Esophagus muscularis mucosa (tissue), 4 donors: ENCODE results near the gene MCAT. TPM values are rescaled to one million over a fixed set of nuclear protein-coding genes. Genes with fewer than 3 reads are reported as not detected.

Experiments
- DNase-seq: peaks from one replicate; pipeline ENCODE4 v3.0.0-alpha.2; 2017; ENCODE audit errors: extremely low spot score
- H3K27ac ChIP-seq, 4 donors: fragments of 200-600 bp; sonication (generic); replicated peaks in 1 of 4; 1 replicate in 3 of 4; 2 replicates in 1 of 4; pipeline ENCODE4 v1.5.1; 2016 to 2019; ENCODE audit warnings: mild to moderate bottlenecking in 1 of 4
- H3K27me3 ChIP-seq, 4 donors: fragments of 200-600 bp; sonication (generic); one replicate each; pipeline versions ENCODE4 v1.5.1 to v1.6.0; 2016 to 2019
- H3K36me3 ChIP-seq, 4 donors: fragments of 200-600 bp; sonication (generic); one replicate each; pipeline ENCODE4 v1.5.1; 2016 to 2019
- H3K4me1 ChIP-seq, 4 donors: fragments of 200-600 bp; sonication (generic); one replicate each; pipeline ENCODE4 v1.5.1; 2016 to 2019
- H3K4me3 ChIP-seq, 4 donors: fragments of 200-600 bp; sonication (generic); 1 replicate in 2 of 4; 2 replicates in 2 of 4; pipeline ENCODE4 v1.5.1; 2016 to 2019; ENCODE audit warnings: mild to moderate bottlenecking in 4 of 4, moderate library complexity in 1 of 4
- H3K9me3 ChIP-seq, 4 donors: fragments of 200-600 bp; sonication (generic); 1 replicate in 3 of 4; 2 replicates in 1 of 4; pipeline ENCODE4 v1.5.1; 2016 to 2019
- CTCF ChIP-seq, 3 experiments: fragments of 200-600 bp in 2 of 3; fragments of 450-650 bp in 1 of 3; sonication (generic) in 2 of 3; IDR thresholded peaks; one replicate each; pipeline ENCODE4 v1.5.1; 2017 to 2019; ENCODE audit warnings: antibody characterized with exemption in 3 of 3, mild to moderate bottlenecking in 2 of 3, moderate library complexity in 1 of 3
- EP300 ChIP-seq: sonication (generic); formaldehyde crosslinking; IDR thresholded peaks from one replicate; pipeline ENCODE4 v1.6.1; 2017; ENCODE audit warnings: antibody characterized with exemption
- POLR2A ChIP-seq: fragments of 450-650 bp; IDR thresholded peaks from one replicate; pipeline ENCODE4 v1.6.1; 2017; ENCODE audit warnings: antibody characterized with exemption, moderate library complexity, mild to moderate bottlenecking, low read depth
- POLR2AphosphoS5 ChIP-seq, 2 donors: sonication (generic); formaldehyde crosslinking; IDR thresholded peaks; one replicate each; pipeline ENCODE4 v1.6.1; 2017; ENCODE audit warnings: antibody characterized with exemption in 2 of 2
- WGBS: methylation state at CpG from one replicate; pipeline ENCODE4 v1.1.5; 2018; 5-methylcytosine and 5-hydroxymethylcytosine counted together
- intact Hi-C: fragments of 100-400 bp; cut with DNase I; formaldehyde crosslinking; loops from one replicate; pipeline ENCODE4 v1.15.1; 2023
- total RNA-seq, 4 donors: library from RNA; depleted of rRNA; stranded (reverse); fragments of >200 nt; gene quantifications; one replicate each; pipeline versions ENCODE4 v1.1.0 to v1.2.1, GENCODE V29; 2016

Gene MCAT
- total RNA-seq, 4 donors from 2014 or later: 15.8 to 32.1 (median 22.7) TPM

- WGBS: 1% methylated on average over 37 of the region's 87 CpGs
- H3K4me1 ChIP-seq: peaks cover 16 to 37% (median 25%) of the 10 kb centered on the region in 4 donors
- TF ChIP-seq POLR2AphosphoS5 (IDR thresholded peaks at IDR 0.05) (no peak), CTCF (IDR thresholded peaks at IDR 0.05) (no peak), EP300 (no peak), POLR2A (no peak)
- no peaks in the 10 kb centered on the region for H3K27me3 ChIP-seq
- H3K9me3 ChIP-seq: no peaks in the 10 kb centered on the region
- DNase-seq: no peak
- H3K4me3 ChIP-seq: peak within 1 kb of the TSS; percentile 81 to 90 (median 83)
- intact Hi-C loops: no loop called here
- H3K27ac ChIP-seq: peak within 1 kb of the TSS; percentile 85 to 94 (median 87)
- H3K36me3 ChIP-seq: peaks cover 0 to 14% (median 7%) of the 10 kb centered on the region in 4 donors
These were observed 43.3 kb upstream of the MCAT start, which contains the start of gene TTLL12 for GRCh38 chr22:43186272-43187170. TSS of gene TTLL12 (minus strand) at chr22:43187134. CDS start at chr22:43187069, 65 bp downstream.

GRCh38 chr22:43185860-43186261 lies 42.7 kb upstream of the MCAT start:
- 19% methylated on average over 12 of the region's 12 CpGs for WGBS
- H3K9me3 ChIP-seq: no peaks in the 10 kb centered on the region
- TF ChIP-seq CTCF (IDR thresholded peaks at IDR 0.05) (no peak), EP300 (no peak), POLR2A (no peak), POLR2AphosphoS5 (IDR thresholded peaks at IDR 0.05) (no peak)
- H3K36me3 ChIP-seq: peaks cover 0 to 20% (median 10%) of the 10 kb centered on the region in 4 donors
- intact Hi-C loops: no loop called here
- peak overlapping the region; percentile 85 to 94 (median 87) for H3K27ac ChIP-seq
- H3K4me1 ChIP-seq: peaks cover 16 to 37% (median 25%) of the 10 kb centered on the region in 4 donors
- peak overlapping the region; percentile 81 to 90 (median 83) for H3K4me3 ChIP-seq
- no peaks in the 10 kb centered on the region for H3K27me3 ChIP-seq
- no peak for DNase-seq

- Histone ChIP-seq H3K36me3 (peaks cover 10 to 42% (median 31%) of the 10 kb centered on the region in 4 donors), H3K27me3 (no peaks in the 10 kb centered on the region), H3K9me3 (no peaks in the 10 kb centered on the region), H3K27ac (no peak overlapping the region), H3K4me1 (peaks cover 16 to 37% (median 25%) of the 10 kb centered on the region in 4 donors), H3K4me3 (no peak overlapping the region)
- TF ChIP-seq EP300: no peak
- TF ChIP-seq POLR2A: no peak
- no peak for TF ChIP-seq CTCF (IDR thresholded peaks at IDR 0.05)
- no peak for TF ChIP-seq POLR2AphosphoS5 (IDR thresholded peaks at IDR 0.05)
- intact Hi-C loops: no loop called here
- WGBS: 89% methylated on average over 10 of the region's 12 CpGs
- no peak for DNase-seq
These were observed 40.5 kb upstream of the MCAT start for GRCh38 chr22:43183496-43184277.

- DNase-seq: no peak
- Histone ChIP-seq H3K4me1 (peaks cover 13 to 32% (median 20%) of the 10 kb centered on the region in 4 donors), H3K9me3 (no peaks in the 10 kb centered on the region), H3K4me3 (no peak overlapping the region), H3K27ac (no peak overlapping the region), H3K36me3 (peaks cover 11 to 51% (median 36%) of the 10 kb centered on the region in 4 donors), H3K27me3 (no peaks in the 10 kb centered on the region)
- intact Hi-C loops: no loop called here
- 98% methylated on average over 7 of the region's 17 CpGs for WGBS
- TF ChIP-seq EP300 (no peak), POLR2AphosphoS5 (IDR thresholded peaks at IDR 0.05) (no peak), POLR2A (no peak), CTCF (IDR thresholded peaks at IDR 0.05) (no peak)
These were observed 39.5 kb upstream of the MCAT start for GRCh38 chr22:43182726-43183125.
